ENCODE measurements around the gene KNL1. TPM values are rescaled to one million over a fixed set of nuclear protein-coding genes. Genes with fewer than 3 reads are reported as not detected.
A peak's percentile ranks its signal among the peaks of the same experiment; 100 is the strongest.

KNL1 gene
- total RNA-seq, 1 donor from 2014 or later: 7.7 TPM

- peaks cover 16% of the 10 kb centered on the region for H3K36me3 Mint-ChIP-seq (ENCODE audit: low read depth)
- no peak for ATAC-seq (ENCODE audit: low read depth)
These were observed 102.2 kb downstream of the KNL1 start for GRCh38 chr15:40696228-40696627.

GRCh38 chr15:40697916-40698315 lies 103.9 kb downstream of the KNL1 start:
- Mint-ChIP-seq H3K9me3 (no peaks in the 10 kb centered on the region), H3K36me3 (ENCODE audit: low read depth) (peaks cover 9% of the 10 kb centered on the region), H3K27me3 (no peaks in the 10 kb centered on the region), H3K4me3 (no peak overlapping the region), H3K4me1 (peaks cover 23% of the 10 kb centered on the region), H3K27ac (no peak overlapping the region)
- ATAC-seq (ENCODE audit: low read depth) (no peak), DNase-seq (no peak)
- no peak for TF ChIP-seq CTCF (IDR thresholded peaks at IDR 0.05)
- CTCF ChIA-PET: no interaction called here
- POLR2A ChIA-PET: no interaction called here
- intact Hi-C loops (cut with micrococcal nuclease): no loop called here

More at GRCh38 chr15:40696228-40696627, 102.2 kb downstream of the KNL1 start:
- CTCF ChIA-PET: no interaction called here
- no peaks in the 10 kb centered on the region for H3K27me3 Mint-ChIP-seq
- peaks cover 25% of the 10 kb centered on the region for H3K4me1 Mint-ChIP-seq
- H3K9me3 Mint-ChIP-seq: no peaks in the 10 kb centered on the region
- no peak for DNase-seq
- intact Hi-C loops (cut with micrococcal nuclease): no loop called here
- peak overlapping the region; percentile 99 for H3K4me3 Mint-ChIP-seq
- H3K27ac Mint-ChIP-seq: no peak overlapping the region
- POLR2A ChIA-PET: interaction anchor here (3.7 kb wide), 1 partner anchor 73 kb away, joined by 49 read pairs; the partner anchor contains the start of gene C15orf62
- no peak for TF ChIP-seq CTCF (IDR thresholded peaks at IDR 0.05)

GRCh38 chr15:40702077-40702476 lies 108.0 kb downstream of the KNL1 start:
- no peak for TF ChIP-seq CTCF (IDR thresholded peaks at IDR 0.05)
- ATAC-seq (ENCODE audit: low read depth) (no peak), DNase-seq (no peak)
- intact Hi-C loops (cut with micrococcal nuclease): loop anchor here (1.0 kb wide), 1 partner anchor 80 kb away; no protein-coding TSS in a partner anchor
- ChIA-PET CTCF (no interaction called here), POLR2A (no interaction called here)
- Mint-ChIP-seq H3K27me3 (no peaks in the 10 kb centered on the region), H3K36me3 (ENCODE audit: low read depth) (no peaks in the 10 kb centered on the region), H3K9me3 (no peaks in the 10 kb centered on the region), H3K4me1 (no peaks in the 10 kb centered on the region), H3K4me3 (no peak overlapping the region), H3K27ac (no peak overlapping the region)

GRCh38 chr15:40706121-40706520 lies 112.1 kb downstream of the KNL1 start:
- H3K9me3 Mint-ChIP-seq: no peaks in the 10 kb centered on the region
- ATAC-seq (ENCODE audit: low read depth) (no peak), DNase-seq (no peak)
- H3K27me3 Mint-ChIP-seq: no peaks in the 10 kb centered on the region
- ChIA-PET CTCF (no interaction called here), POLR2A (interaction anchor here (1.1 kb wide), 1 partner anchor 11 kb away, joined by 8 read pairs; the partner anchor contains the start of gene RAD51)
- no peak for TF ChIP-seq CTCF (IDR thresholded peaks at IDR 0.05)
- no peaks in the 10 kb centered on the region for H3K4me1 Mint-ChIP-seq
- H3K27ac Mint-ChIP-seq: no peak overlapping the region
- H3K36me3 Mint-ChIP-seq (ENCODE audit: low read depth): no peaks in the 10 kb centered on the region
- intact Hi-C loops (cut with micrococcal nuclease): no loop called here
- no peak overlapping the region for H3K4me3 Mint-ChIP-seq

Other genes starting within 250 kb of the KNL1 start
- not detected in 2 replicates for gene PHGR1, start 243.2 kb upstream of the KNL1 start, total RNA-seq
- gene DISP2, start 236.0 kb upstream of the KNL1 start, total RNA-seq: 0.38 and 0.39 TPM in 2 replicates
- 11.5 and 13.4 TPM in 2 replicates for gene KNSTRN, start 211.5 kb upstream of the KNL1 start, total RNA-seq
- 63.5 and 76.7 TPM in 2 replicates for gene IVD, start 188.5 kb upstream of the KNL1 start, total RNA-seq
- 27.5 and 28.4 TPM in 2 replicates for gene BAHD1, start 153.3 kb upstream of the KNL1 start, total RNA-seq
- 10.1 and 10.2 TPM in 2 replicates for gene CHST14, start 123.3 kb upstream of the KNL1 start, total RNA-seq
- 64.0 and 66.3 TPM in 2 replicates for gene CCDC32, start 29.2 kb upstream of the KNL1 start, total RNA-seq
- 20.1 and 24.8 TPM in 2 replicates for gene RPUSD2, start 24.9 kb upstream of the KNL1 start, total RNA-seq
- 2.6 and 4.1 TPM in 2 replicates for gene RAD51, start 100.9 kb downstream of the KNL1 start, total RNA-seq
- 25.5 and 25.6 TPM in 2 replicates for gene RMDN3, start 161.0 kb downstream of the KNL1 start, total RNA-seq
- gene GCHFR, start 169.8 kb downstream of the KNL1 start, total RNA-seq: 19.5 and 21.1 TPM in 2 replicates
- 5.7 and 6.5 TPM in 2 replicates for gene C15orf62, start 175.7 kb downstream of the KNL1 start, total RNA-seq
- gene ZFYVE19, start 212.8 kb downstream of the KNL1 start, total RNA-seq: 23.2 and 25.2 TPM in 2 replicates
- 43.1 and 51.0 TPM in 2 replicates for gene DNAJC17, start 213.2 kb downstream of the KNL1 start, total RNA-seq
- 0.31 TPM in 1 of 2 replicates, not detected in the other for gene PPP1R14D, start 234.5 kb downstream of the KNL1 start, total RNA-seq
- gene SPINT1, start 249.8 kb downstream of the KNL1 start, total RNA-seq: 8.6 and 8.7 TPM in 2 replicates